NOMO-1 (cell line): ENCODE measurements around the gene GORASP1.
"Not testable (repeated sequence)": the region's sequence is repeated elsewhere in the genome, so short reads cannot be mapped to it uniquely, and the experiment has no call there.

Source experiments
- DNase-seq, 2 experiments: peaks; one replicate each; lab custom pipeline; 2025; ENCODE audit not compliant: unreplicated experiment in 2 of 2; lab: John Stamatoyannopoulos, UW

The GORASP1 gene

DNA sequence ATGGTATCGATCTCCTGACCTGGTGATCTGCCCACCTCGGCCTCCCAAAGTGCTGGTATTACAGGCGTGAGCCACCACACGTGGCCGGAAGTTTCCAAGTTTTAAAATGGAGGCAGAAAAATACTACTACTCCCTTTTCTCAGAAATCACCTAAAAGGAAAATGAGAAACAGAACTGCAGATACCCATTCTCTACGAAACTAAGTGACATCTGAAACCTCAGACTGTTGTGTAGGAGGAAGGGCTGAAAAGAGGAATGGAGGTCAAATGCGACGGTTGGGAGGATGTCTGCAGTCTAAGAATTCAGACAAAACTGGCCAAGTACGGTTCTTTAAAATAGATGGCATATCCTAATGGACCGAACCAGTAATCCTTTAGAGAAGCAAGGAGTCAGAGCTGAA is 31.5 kb downstream of the GORASP1 start:
- no peak for DNase-seq

DNA sequence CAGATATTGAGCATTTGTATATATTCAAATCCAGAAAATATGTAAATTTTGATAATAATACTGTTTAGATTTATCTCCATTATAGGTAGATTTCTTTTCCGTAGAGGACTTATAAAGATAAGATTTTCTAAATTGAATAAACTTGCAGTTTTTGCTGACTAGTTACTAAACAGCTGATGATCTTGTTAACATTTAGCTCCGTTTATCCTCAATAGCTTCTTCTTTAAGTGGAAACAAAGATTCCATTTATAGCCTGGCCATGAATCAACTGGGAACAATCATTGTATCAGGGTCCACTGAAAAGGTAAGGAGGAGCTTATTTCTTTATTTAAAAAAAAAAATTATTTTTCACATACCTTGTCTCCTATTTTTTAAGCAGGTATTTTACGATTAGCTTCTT is 38.9 kb downstream of the GORASP1 start:
- DNase-seq, result no peak

GRCh38 chr3:39067286-39067685 is 40.1 kb downstream of the GORASP1 start:
- DNase-seq, result no peak

GRCh38 chr3:39065197-39065596 is 42.2 kb downstream of the GORASP1 start:
- DNase-seq, result peak; percentile 5 to 68

DNA sequence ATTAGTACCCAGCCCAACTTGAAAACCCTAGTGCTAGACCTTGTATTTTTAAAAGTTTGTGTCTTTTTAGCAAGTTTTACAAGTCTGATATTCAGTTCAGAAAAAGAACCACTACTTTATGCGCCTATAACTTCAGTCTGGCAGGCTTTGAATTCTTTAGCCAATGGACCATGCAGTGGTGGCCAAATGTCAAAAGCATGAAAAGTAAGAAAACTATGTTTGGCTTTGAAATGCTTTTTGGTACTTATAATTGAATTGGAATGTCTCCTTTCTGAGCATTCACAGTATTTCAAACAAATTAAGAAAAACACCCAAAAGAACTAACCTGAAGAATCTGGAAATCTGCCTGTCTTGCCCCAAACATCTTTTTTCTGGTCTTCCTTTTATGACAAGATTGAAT is 42.8 kb downstream of the GORASP1 start:
- no peak for DNase-seq

DNA sequence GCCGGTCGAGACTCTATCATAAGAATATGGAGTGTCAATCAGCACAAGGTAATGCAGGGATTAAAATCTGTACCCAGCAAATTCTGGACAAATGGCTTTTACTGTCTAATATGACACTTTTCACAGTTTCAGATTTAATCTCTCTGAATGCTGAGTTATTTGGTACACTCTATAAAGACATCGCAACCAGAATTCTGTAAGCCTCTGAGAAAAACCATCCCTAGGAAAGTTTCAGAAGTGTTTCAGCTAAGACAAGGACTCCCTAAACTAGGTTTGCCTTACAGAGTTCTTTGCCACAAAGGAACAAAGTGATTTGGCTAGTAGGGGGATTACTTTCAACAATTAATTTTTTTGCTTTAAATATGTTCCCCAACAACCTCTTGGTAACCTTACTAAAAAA is 44.3 kb downstream of the GORASP1 start:
- DNase-seq, result no peak

DNA sequence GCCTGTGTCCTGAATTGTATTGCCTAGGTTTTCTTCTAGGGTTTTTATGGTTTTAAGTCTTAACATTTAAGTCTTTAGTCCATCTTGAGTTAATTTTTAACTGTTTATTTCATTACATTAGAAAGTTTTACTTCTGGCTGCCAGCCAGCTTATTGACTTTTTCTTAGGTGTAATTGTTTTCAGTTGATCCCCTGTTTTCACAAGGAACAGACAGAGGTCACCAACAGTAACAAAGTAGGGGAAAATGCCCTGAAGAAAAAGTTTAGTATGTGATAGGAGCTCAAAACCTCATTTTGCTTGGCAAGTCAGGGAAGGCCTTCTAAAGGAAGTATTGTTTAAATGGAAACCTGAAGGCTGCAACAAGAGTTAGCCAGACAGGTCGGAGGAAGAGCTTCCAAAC is 45.2 kb downstream of the GORASP1 start:
- DNase-seq, result no peak

DNA sequence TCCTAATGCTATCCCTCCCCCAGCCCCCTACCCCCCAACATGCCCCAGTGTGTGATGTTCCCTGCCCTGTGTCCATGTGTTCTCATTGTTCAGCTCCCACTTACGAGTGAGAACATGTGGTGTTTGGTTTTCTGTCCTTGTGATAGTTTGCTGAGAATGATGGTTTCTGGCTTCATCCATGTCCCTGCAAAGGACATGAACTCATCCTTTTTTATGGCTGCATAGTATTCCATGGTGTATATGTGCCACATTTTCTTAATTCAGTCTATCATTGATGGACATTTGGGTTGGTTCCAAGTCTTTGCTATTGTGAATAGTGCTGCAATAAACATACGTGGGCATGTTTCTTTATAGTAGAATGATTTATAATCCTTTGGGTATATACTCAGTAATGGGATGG is 46.2 kb downstream of the GORASP1 start:
- DNase-seq, result not testable (repeated sequence)

- no peak for DNase-seq
Observed at GRCh38 chr3:39056151-39056550, 51.3 kb downstream of the GORASP1 start.

GRCh38 chr3:39053696-39054095 is 53.7 kb downstream of the GORASP1 start:
- no peak for DNase-seq

DNA sequence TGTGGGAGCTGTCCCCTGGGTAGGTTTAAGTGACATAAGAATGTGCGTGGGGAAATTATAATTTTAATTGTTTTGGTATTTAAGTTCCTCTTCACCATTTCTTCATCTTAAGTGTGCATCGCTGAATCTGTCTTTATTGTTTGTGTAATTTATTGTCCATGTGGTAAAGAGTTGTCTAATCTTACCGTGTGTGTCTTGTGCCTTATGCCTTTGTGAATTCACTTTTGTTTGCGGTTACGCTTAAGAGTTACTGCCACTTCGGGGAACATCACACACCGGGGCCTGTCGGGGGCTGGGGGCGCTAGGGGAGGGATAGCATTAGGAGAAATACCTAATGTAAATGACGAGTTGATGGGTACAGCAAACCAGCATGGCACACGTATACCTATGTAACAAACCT is 54.8 kb downstream of the GORASP1 start:
- peak in 1 of 2 experiments; percentile 15 for DNase-seq

GRCh38 chr3:39051649-39052561 is 55.5 kb downstream of the GORASP1 start, which contains the start of the genes SCN11A and WDR48:
SCN11A (minus strand) TSS chr3:39051944; CDS start chr3:38950362, 101,582 bp downstream.
WDR48 (plus strand) TSS chr3:39052016; CDS start chr3:39052026, 10 bp downstream.
- peak; percentile 79 to 86 for DNase-seq

GRCh38 chr3:39050029-39050428 is 57.4 kb downstream of the GORASP1 start:
- peak; percentile 64 to 96 for DNase-seq
